Ammon's horn (tissue), 1 donor: Measurements from ENCODE around the gene MRPS5.
A peak's percentile ranks its signal among the peaks of the same experiment; 100 is the strongest.
"Not testable (repeated sequence)": the region's sequence is repeated elsewhere in the genome, so short reads cannot be mapped to it uniquely, and the experiment has no call there.

Experiments
- DNase-seq: peaks from one replicate; pipeline ENCODE4 v3.0.0-alpha.2; 2016; ENCODE audit warnings: low spot score

Gene MRPS5

DNA sequence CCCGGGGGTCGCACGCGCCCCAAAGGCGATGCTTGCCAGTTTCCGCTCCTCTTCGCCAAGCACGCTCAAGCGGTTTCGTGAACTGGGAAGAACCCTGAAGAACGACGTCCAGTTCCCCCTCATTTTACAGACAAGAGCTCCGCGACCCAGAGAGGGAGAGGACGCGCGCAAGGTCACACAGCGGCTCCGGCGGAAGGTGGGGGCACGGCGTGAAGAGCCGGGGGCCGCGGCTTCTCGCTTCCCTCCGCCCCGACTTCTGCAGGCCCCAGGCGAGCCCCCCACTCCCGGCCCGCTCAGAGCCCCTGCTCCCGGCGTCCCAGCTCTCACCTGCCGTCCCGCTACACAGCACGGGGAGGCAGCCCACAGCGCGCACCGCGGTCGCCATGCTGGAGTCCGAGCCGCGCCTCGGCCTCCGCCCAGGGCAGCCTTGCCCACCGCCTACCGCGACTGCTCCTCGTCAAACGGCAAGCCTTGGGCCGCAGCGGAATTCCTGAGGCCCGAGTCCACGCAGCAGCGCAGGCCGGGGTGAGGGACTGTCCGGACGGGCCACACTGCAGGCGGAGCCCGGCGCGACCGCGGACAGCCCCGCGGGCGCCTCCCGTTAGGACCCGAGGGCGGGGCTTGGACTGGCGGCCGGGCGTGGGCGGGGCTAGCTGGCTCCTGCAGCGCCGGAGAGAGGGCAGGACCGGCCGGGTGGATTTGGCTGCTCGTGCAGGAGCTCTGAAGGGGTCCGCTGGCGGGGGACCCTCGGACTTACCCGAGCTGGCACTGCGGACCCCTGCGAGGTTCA, at the start of gene MRPS5:
Gene MRPS5 (minus strand): TSS at position 402 of the 790 bp plus-strand sequence. CDS start 17 bp downstream, at position 385.
- DNase-seq = peak; percentile 85

DNA sequence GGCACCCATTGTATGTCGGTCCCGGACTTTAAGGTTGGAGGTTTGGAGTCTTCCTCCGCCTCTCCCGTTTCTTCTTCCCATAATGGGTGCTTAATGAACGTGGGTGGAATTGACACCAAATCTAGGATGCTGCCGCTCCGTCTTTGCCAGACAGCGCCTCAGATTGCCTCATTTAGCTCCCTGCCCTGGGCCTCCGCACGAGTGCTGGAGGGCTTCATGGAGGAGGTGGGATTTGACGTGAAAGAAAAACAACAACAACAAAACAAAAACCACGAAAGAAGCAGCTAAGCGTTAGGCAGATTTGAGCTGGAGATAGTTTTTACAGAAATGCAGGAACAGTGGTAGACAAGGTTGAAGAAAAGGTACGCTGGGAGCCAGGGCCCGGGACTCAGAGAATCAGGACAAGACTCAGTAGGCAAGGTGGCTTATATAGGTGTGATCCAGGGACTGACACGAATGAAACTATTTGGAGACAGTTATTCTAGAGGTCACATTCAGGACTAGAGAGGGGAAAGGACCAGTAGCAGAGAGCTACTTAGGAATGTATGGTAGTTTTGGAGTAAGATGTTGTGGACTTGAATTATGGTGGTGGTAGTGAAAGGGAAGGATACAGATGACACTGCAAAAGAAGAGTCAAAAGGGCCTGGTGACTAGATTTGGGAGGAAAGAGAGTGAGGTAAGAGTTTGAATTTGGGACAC, 44.6 kb upstream of the MRPS5 start:
- DNase-seq = no peak

DNA sequence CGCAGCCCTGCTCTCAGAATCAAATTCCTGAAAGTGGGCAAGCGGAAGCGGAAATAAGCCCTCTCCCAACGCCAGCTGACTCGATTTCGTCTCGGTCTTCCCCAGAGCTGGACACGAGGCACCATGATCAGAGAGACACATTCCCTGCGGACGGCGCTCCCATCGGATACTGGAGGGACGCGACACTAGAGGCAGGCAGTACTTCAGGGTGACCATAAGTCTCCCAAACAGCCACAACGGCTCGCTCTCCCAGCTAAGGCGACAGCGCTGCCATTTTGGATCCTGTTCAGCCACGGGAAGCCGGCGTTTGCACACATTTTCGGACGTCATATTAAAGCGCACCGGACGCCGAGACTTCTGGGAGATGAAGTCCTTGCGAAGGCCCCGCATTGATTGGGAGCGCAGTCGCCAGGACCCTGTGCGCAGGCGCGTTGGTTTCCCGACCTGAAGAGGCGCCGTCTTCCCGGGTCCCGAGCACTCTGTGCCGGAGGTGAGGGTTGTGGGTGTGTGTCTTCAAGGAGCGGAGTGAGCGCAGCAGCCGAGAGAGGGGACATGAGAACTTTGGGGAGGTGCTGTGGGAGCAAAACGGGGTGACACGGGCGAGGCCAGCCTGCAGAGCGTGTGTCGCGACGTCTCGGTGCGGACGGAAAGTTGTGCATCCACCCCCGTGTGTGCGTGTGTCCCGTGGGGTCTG, 43.9 kb upstream of the MRPS5 start, which contains the start of gene ZNF2:
Gene ZNF2 (plus strand): TSS at position 439 of the 694 bp plus-strand sequence. CDS start 10,418 bp downstream, outside the sequence.
- DNase-seq = peak; percentile 98

DNA sequence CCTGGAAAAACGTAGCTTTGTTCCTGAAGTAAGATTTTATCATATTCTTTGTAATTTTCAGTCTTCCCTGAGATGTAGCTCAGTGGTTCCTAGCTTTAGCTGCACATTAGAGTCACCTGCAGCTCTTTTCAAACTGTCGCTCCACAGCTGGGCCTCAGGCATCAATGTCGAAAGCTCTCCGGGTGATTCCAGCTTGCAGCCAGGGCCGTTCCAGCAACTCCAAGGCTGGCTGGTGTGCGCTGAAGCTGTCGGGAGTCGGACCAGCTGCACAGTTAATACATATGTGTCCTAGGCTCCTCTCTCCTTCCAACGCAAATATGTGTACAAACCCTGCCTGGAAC, 43.4 kb upstream of the MRPS5 start:
- DNase-seq = no peak

DNA sequence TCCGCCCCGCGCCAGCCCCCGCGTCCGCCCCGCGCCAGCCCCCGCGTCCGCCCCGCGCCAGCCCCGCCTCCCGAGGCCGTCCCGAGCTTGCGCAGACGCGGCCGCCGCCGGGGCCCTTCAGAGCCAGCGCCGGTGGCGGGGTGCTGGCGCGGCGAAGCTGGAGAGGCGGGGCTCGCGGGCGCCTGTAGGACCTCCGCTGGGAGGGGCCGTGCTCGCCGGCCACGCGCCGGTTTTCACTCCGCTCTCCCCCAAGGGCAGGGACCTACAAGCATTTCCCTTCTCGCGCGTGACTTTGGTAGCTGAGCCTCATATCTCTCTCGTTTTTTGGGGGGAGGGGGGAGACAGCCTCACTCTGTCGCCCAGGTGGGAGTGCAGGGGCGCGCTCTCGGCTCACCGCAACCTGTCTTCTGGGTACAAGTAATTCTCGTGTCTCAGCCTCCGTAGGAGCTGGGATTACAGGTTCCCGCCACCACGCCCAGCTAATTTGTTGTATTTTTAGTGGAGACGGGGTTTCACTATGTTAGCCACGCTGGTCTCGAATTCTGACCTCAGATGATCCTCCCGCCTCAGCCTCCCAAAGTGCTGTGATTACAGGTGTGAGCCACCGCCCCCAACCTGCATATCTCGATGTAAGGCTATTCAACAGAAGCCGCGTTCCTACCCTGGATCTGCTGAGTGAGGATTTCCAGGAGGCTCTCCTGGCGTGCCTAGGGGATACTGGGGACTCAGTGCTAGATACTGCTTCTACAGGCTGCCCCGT, 38.3 kb upstream of the MRPS5 start, which contains the start of gene ZNF514:
Gene ZNF514 (minus strand): TSS at position 159 of the 760 bp plus-strand sequence. CDS start 6,595 bp downstream, outside the sequence.
- DNase-seq = peak; percentile 70

DNA sequence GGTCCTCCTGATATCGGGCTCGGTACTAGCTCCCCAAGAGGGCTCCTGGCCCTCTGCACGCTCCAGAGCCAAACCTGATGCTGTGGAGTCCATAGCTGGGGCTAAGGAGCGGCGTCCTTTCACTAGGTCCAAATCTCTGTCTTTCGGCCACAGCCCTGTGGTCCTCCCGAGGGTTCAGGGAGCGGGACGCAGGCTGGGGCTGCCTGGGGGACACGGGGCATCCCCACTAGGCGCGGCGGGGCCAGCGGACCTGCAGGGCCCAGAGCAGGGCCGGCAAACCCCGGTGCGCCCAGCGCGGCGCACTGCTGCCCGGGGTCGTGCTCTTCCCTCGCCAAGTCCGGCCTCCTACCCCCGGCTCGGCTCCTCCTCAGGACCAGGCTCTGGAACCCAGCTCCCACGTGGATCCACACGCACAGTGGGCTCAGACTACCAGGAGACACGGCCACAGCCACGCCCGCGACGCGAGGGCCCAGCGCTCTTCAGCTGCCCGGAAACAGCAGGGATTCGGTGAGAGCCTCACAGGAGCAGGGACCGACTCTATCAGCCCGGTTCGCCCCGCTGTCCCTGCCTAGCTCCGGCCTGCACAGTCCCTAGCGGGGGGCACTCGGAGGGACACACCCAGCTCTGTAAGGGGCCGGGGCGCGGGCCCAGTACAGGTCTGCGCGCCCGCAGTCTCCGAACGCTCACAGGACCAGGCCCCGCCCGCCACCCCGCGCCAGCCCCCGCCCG, 37.4 kb upstream of the MRPS5 start:
- peak; percentile 64 for DNase-seq

DNA sequence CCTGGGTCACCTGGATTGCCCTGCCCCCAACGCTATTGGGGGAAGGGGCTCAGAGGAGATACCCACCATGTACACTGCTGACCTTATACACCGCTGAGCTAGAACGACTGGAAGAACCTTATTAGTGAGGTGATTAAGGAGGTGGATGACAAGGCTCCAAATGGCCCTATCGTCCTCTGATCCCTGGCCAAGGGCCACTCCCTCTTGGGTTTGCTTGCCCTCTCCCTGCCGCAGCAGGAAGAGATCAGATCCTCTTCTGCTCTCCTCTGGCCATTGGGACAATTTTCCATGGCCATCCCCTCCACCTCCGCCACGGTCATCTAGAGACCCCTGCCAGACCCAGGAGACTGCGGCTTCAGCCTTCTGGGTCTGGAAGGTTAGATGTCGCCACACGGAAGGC, 36.8 kb upstream of the MRPS5 start:
- no peak for DNase-seq

DNA sequence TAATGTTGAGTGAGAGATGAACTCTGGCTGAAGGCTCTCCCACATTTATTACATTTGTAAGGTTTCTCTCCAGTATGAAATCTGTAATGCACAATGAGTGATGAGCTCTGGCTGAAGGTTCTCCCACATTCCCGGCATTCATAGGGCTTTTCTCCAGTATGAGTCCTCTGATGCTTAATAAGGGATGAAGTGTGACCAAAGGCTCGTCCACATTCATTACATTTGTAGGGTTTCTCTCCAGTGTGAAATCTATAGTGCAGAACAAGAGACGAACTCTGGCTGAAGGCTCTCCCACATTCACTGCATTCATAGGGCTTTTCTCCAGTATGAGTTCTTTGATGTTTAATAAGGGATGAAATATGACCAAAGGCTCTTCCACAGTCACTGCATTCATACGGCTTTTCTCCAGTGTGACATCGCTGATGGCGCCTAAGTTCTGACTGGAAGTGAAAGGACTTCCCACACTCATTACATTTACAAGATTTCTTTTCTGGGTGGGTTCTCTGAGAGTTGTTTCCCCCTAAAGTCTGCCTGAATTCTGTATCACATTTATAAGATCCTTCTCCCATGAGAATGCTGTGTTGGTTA, 27.9 kb upstream of the MRPS5 start:
- DNase-seq = no peak

DNA sequence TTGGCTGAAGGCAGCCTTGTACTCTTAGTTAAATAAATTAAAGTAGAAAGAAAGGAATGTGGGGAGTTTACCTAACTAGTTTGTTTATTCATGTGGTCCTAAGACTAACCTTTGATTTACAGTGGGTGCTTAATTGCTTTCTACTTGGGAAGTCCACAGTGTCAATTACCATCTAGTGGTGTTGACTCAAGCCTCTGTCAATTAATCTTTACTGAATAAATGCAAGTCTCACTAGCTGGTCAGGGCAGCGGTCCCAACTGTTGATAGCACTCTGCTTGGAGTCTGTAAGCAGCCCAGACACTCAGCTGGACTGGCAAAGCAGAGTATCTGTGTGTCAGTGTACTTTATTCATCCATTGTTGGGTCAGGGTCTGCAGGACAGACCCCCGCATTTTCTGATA, 22.2 kb upstream of the MRPS5 start:
- DNase-seq = no peak

DNA sequence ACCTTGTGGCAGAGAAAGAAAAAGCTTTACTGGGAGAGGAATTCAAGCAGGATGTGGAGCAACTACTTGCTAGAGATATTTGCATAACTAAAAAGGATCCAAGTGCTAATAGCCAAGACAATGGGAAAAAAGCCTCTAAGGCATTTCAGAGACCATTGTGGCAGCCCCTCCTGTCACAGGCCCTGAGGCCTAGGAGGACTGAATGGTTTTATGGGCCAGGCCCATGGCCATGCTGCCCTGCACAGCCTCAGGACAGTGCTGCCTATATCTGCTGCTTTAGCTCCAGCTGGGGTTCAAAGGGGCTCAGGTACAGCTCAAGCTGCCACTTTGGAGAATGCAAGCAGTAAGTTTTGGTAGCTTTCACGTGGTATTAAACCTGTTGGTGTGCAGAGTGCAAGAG, 17.1 kb upstream of the MRPS5 start:
- DNase-seq = no peak

DNA sequence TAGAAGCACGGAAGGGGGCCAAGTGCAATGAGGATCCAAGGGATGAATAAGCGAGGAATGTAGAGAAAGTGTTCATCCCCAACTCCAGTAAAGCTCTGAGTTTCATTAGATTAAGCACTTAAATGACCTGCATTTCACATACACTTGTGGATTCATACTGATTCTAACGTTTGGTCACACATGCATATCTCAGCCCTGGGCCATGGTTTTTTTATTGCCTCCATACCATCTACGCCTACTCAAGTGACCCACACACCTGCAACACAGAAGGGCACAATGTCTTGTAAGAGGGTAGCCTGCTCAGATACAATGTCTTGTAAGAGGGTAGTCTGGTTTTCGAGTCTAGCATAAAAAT, 566 bp upstream of the MRPS5 start:
- no peak for DNase-seq

DNA sequence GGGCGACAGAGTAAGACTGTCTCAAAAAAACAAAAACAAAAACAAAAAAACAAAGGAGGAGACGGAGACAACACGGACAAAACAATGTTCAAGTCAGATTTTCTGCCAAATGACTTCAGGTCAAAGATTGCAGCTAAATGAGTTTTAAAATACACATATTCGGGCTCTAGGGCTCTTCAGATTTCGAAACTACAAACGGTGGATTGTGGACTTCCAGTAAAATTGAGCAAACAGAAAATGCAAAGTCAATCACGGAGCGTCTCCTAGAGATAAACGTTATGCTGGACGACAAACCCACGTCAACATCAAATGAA, 558 bp downstream of the MRPS5 start:
- DNase-seq = no peak

DNA sequence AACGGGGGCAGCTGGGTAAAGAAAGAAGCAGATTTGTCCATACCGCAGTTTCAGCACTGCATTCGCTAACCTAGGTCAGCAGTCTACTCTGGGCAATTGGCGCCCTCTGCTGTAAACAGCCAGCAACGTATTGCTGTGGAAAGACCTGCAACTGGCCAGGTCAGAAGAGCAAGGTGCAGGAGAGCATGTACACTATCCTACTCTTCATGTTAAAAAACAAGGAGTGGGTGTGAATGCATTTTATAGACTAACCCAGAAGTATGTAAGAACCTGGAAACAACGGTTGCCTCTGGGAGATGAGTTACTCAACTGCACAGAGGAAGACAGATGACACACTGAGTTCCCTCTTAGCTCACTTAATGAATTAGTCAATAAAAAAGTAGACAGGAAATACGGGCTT, 6.2 kb downstream of the MRPS5 start:
- DNase-seq = peak; percentile 87

DNA sequence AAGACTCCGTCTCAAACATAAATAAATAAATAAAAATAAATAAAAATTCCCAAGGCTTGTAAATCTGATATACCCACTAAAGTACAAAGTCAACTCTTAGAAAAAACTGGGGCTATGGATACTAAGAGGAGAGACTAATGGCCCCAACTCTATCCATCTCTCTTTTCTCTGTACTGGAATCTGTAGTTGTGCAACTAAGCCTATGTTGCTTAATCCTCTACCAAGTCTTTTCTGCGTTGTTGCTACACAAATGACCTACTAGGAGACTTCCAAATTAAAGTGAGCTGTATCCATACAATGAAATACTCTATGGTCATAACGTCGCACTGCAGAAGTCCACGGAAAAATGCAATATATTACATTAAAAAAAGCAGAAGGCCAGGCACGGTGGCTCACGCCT, 8.1 kb downstream of the MRPS5 start:
- no peak for DNase-seq

DNA sequence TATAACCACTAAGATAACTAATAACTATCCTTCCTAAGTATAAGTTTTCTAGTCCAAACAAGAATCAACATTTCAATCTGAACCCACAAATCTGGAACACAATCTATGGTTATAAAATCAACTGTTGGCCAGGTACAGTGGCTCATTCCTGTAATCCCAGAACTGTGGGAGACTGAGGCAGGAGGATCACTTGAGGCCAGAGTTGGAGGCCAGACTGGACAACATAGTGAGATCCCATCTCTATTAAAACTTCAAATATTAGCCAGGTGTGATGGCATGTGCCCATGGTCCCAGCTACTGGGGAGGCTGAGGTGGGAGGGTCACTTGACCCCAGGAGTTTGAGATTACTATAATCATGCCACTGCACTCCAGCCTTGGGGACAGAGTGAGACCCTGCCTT, 11.2 kb downstream of the MRPS5 start:
- no peak for DNase-seq

DNA sequence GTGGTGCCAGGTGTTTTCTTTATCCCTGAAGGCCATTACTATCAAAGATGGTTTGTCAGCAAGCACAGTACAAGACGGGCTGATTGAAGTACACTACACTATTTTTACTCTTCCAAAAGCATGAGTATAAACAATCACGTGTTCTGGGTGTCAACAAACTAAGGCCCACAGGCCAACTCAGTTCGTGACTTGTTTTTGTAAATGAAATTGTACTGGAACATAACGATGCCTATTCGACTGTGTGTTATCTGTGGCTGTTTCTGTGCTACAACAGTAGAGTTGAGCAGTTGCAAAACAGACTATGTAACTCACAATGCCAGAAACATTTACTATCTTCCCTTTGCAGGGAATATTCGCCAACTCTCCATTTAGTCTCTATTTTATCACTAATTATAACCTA, 12.3 kb downstream of the MRPS5 start:
- no peak for DNase-seq

DNA sequence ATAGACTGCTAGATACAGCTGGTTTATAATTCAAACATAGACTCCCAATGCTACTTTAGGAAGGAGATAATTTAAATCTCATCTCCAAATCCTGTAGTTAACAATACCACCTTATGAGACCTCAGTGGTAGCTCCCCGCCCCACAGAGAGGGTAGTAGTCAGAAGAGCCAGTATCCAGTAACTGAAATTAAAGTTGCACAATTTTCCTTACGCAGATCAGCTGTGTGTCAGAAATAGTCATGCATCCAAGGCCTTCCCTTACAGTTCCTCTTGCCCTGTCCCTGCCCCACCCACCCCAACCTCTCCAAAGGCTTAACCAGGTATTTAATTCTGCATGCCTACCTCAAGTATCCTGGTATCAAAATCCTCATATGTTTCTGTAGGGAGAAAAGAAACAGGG, 15.5 kb downstream of the MRPS5 start:
- DNase-seq = no peak

DNA sequence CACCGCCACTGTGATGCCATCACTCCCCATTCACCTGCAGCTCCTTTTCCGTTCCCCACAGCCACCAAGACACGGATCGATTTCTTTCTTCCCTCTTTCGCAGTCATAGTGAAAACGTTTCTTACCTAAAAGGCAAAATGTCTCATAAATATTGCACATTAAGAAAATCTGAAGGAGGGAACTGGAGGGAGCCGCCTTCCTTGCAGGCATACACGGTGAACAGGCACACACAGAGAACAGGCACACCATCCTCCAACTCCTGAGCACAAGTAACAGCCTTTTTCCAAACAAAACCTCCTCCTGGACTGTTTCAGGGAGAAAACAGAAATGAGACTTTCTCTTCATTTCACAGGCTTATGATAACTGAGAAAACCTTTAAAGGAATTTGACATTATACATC, 17.0 kb downstream of the MRPS5 start:
- DNase-seq = no peak

DNA sequence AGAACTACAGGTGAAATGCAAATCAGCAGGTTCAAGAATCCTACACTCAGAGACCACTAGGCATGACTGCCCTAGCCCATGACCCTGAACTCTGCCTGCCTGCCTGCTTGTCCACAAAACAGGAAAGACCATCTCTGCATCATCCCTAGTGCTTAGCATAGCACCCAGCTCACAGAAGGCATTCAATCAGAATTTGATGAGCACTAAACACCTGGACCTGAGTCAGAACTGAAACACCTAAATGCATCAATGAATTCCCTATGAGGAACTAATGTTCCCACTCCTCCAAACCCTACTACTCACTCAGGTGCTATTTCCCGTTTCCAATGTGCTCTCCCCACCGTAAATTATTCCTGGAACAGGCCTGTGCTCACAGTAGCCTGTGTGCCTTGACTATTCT, 21.7 kb downstream of the MRPS5 start:
- DNase-seq = no peak

DNA sequence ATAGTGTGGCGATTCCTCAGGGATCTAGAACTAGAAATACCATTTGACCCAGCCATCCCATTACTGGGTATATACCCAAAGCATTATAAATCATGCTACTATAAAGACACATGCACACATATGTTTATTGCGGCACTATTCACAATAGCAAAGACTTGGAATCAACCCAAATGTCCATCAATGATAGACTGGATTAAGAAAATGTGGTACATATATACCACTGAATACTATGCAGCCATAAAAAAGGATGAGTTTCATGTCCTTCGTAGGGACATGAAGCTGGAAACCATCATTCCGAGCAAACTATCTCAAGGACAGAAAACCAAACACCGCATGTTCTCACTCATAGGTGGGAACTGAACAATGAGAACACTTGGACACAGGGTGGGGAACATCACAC, 23.3 kb downstream of the MRPS5 start:
- DNase-seq = not testable (repeated sequence)

DNA sequence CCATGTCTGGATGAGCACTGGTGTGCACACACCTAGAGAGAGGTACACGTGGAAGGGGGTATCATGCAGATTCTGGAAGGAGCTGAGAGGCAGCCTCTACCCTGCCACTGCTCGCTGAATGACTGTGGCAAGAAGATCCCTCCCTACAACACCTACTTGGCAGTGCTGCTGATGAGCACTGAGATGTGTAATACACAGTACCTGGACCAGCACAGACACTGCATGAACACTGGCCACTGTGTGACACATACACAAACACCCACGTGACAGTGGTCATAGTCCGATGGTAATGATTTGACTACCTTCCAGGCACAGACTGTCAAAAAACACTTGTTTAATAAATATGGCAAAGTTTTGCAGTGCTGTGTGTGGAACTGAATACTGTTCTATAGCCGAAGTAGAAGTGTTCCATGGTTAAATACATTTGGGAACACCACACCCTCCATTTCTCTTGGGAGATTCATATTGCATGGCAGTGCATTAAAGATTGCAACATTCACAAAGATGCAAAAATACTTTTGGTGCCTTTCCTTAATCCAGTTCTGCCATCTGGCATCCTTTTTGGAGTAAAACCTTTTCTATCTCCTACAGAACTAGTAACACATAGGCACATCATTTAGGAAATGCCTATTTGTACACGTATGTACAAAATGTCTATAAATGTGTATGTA, 29.6 kb downstream of the MRPS5 start:
- DNase-seq = no peak
